HL-60/S4 treated with phorbol 12-myristate 13-acetate at 8.2 ng/mL for 4 days and 3 days (cell line): ENCODE measurements around the gene LILRB4.
"Not testable (repeated sequence)": the region's sequence is repeated elsewhere in the genome, so short reads cannot be mapped to it uniquely, and the experiment has no call there.

ENCODE experiments used
- in situ Hi-C: fragments of 300-500 bp; cut with MboI; formaldehyde crosslinking; loops from 2 replicates; pipeline ENCODE4 v1.15.0; 2022; ENCODE audit warnings: low sequenced_read_pairs

Gene LILRB4

DNA sequence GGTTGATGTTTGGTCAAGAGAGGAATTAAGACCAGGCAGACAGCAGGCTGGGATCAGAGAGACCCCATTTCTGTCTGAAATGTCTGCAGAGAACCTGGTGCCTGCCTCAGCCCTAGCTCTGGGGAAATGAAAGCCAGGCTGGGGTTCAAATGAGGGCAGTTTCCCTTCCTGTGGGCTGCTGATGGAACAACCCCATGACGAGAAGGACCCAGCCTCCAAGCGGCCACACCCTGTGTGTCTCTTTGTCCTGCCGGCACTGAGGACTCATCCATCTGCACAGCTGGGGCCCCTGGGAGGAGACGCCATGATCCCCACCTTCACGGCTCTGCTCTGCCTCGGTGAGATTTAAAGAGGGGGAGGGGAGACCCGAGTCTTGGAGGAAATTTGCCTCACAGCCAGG lies at the start of gene LILRB4:
LILRB4 (plus strand) TSS at position 256 of the 400 bp plus-strand sequence; CDS start at position 305, 49 bp downstream.
- in situ Hi-C loops = loop anchor here (25.0 kb wide), 1 partner anchor 175 kb away; no protein-coding TSS in a partner anchor

DNA sequence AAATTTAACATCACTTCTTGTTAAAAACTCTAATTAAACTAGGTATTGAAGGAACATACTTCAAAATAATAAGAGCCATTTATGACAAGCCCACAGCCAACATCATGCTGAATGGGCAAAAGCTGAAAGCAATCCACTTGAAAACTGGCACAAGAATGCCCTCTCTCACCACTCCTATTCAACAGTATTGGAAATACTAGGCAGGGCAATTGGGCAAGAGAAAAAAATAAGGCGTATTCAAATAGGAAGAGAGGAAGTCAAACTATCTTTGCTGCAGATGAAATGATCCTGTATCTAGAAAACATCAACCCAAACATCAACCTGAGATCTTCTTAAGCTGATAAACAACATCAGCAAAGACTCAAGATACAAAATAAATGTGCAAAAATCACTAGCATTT lies 48.1 kb upstream of the LILRB4 start:
- in situ Hi-C loops = no loop called here

DNA sequence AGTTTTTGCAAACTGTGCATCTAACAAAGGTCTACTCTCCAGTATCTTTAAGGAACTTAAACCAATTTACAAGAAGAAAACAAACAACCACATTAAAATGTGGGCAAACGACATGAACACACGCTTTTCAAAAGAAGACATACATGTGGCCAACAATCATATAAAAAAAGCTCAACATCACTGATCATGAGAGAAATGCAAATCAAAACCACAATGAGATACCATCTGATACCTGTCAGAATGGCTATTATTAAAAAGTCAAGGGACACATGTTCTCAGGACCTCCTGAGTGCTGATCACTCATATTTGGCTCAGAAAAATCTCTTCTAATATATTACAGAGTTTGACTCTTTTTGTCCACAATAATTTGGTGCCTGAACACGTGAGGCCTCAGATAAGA lies 46.7 kb upstream of the LILRB4 start:
- in situ Hi-C loops = no loop called here

DNA sequence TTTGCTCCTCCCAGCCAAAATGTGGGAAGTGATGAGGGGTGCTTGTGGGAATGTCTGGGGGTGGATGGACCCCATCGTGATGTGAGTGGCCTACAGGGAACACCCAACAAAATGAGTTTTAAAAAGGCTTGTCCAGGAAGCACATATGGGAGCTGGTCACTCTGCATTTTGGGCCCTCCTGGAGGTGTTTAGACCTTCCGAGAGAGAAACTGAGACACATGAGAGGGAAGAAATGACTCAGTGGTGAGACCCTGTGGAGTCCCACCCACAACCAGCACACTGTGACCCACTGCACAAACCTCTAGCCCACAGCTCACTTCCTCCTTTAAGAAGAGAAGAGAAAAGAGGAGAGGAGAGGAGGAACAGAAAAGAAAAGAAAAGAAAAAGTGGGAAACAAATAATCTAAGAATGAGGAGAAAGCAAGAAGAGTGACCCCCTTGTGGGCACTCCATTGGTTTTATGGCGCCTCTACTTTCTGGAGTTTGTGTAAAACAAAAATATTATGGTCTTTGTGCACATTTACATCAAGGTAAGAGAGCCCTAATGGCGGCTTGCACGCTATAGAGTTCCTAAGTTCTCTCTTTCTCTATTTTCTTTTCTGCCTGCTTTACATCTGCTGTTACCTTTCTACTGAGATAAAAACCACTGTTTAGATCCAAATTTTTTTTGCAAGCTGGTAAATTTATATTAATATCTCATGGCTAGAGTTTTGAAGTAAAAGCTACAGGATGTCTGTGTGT lies 45.8 kb upstream of the LILRB4 start:
- in situ Hi-C loops = no loop called here

DNA sequence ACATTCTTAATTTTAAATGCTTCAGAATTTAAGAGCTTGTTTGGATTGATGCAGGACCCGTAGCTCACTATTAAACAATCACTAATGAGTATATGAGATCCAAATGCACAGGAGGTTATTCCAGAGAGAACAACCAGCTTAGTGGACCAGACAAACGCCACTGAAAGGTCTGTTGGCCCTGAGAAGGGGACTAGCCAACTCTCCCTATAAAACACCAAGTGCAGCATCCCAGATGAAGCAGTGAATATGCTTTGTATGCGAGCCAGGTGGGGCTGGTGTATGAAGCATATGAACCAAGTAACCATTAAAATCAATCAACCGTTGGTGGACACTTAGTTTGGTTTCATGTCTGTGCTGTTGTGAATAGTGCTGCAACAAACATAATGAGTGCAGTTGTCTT lies 42.3 kb upstream of the LILRB4 start:
- in situ Hi-C loops = no loop called here

DNA sequence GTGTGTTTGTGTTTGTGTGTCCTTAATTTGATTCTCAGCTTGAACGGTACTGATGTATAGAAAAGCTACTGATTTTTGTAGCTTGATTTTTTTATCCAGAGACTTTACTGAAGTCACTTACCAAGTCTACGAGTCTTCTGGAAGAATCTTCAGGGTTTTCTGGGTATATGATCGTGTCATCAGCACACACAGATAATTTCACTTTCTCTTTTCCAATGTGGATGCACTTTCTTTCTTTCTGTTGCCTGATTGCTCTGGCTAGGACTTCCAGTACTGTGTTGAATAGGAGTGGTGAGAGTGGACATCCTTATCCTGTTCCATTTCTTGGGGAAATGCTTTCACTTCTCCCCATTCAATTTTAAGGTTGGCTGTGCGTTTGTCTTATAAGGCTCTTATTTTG lies 40.4 kb upstream of the LILRB4 start:
- in situ Hi-C loops = no loop called here

DNA sequence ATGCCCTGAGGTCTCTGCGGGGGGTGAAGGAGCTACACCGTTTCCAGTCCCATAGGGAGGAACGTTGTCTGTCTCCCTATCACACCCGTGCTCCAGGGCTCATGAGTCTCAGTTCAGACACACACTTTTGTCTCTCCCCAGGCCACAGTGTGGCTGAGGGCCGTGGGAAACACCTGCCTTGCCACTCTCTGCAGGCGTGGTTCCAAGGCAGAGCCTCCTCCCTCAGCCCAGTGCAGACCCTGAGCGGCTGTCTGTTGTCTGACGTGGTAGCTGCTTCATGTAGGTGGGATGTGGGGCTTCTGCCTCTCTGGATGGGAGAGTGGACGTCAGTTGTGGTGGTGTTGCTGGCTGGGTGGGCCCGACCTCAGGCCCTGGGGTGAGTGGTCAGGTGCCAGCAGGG lies 38.6 kb upstream of the LILRB4 start:
- in situ Hi-C loops = not testable (repeated sequence)

DNA sequence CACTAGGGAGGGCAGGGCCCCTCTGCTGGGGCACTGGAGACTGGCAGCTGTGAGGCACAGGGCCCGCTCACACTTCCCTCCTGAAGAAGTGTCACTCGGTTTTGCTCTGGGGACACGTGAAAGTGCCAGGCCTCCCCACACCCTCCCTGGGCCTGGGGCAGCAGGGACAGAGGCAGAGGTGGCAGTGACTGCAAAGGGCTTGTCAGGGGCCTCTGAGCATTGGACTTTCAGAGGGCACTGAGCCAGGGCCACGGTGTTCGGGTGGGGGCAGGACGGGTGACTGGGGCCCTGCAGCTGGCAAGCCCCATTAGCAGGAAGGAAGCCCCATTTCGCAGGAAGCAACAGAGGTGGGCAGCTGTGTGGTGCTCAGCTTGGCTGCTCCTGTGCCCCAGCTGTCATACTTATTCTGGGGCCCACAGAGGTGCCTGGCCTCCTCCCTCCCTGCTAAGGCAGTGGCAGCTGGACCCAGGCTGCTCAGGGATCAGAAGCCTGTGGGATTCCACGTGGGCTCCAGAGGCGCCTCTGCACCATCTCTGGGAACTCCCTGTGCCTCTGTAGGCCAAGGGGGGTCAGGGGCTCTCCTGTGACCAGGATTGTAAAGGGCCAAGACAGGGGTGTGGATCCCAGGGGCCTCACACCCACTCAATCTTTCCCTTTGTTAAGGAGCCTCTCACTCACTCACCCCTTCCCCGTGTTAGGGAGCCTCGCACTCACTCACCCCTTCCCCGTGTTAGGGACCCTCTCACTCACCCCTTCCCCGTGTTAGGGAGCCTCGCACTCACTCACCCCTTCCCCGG lies 37.7 kb upstream of the LILRB4 start:
- in situ Hi-C loops = not testable (repeated sequence)

DNA sequence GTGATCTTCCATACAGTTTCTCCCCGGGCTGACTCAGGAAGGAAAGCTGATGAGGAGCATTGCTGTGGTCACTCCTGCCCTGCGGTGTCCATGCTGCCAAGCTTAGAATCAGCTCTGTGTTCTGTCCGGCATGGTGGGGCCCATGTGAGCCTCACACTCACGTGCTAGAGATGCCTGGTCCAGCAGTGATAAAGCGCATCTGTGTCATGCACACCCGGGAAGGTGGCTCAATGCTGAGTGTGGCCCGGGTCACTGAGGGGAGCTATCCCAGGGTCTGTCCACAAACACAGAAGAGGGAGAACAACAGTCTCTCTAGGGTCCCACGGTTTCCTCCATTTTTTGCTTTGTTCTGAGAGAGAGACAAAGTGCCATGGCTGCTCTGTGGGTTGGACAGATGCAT lies 36.0 kb upstream of the LILRB4 start:
- in situ Hi-C loops = no loop called here

DNA sequence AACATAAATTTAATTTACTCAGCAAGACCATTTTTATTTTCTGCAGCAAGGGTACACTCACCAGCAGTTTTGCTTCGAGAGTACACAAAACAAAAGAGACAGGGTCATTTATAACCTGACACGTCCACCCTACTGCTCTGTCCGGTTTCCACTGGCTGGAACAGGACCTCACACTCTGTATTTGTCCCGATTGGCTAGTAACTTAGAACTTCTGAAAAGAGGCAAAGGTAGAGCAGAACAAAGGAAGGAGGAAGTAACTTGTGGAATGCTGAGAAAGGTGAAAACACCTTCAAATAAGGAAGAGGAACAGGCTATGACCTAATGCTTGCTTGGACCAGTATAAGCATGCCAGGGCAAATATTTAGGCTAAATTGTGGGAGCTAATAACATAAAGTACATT lies 34.9 kb upstream of the LILRB4 start:
- in situ Hi-C loops = not testable (repeated sequence)

DNA sequence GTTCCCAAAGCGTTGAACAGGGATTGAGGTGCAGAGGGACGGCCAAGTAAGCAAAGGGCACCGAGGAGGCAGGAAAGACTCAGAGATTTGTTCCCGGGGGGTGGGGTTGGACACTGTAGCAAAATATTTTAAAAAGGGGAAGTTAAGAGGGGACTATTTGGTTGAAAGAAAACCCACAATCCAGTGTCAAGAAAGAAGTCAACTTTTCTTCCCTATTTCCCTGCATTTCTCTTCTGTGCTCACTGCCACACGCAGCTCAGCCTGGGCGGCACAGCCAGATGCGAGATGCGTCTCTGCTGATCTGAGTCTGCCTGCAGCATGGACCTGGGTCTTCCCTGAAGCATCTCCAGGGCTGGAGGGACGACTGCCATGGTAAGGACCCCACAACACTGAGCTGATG lies 32.5 kb upstream of the LILRB4 start, which contains the start of gene LILRB1:
LILRB1 (plus strand) TSS at position 223 of the 400 bp plus-strand sequence. CDS start 590 bp downstream, outside the sequence.
- in situ Hi-C loops = not testable (repeated sequence)

DNA sequence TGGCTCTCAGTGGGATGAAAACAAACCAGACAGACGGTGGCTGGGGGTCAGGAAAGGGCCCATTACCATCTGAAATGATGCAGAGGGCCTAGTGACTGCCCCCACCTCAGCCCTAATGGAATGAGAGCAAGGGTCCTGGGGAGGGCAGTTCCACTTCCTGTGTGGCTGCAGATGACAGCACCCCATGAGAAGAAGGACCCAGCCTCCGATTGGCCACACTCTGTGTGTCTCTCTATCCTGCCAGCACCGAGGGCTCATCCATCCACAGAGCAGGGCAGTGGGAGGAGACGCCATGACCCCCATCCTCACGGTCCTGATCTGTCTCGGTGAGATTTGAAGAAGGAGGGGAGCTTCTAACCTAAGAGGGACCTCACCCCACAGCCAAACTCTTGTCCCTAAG lies 32.0 kb upstream of the LILRB4 start:
- in situ Hi-C loops = no loop called here

DNA sequence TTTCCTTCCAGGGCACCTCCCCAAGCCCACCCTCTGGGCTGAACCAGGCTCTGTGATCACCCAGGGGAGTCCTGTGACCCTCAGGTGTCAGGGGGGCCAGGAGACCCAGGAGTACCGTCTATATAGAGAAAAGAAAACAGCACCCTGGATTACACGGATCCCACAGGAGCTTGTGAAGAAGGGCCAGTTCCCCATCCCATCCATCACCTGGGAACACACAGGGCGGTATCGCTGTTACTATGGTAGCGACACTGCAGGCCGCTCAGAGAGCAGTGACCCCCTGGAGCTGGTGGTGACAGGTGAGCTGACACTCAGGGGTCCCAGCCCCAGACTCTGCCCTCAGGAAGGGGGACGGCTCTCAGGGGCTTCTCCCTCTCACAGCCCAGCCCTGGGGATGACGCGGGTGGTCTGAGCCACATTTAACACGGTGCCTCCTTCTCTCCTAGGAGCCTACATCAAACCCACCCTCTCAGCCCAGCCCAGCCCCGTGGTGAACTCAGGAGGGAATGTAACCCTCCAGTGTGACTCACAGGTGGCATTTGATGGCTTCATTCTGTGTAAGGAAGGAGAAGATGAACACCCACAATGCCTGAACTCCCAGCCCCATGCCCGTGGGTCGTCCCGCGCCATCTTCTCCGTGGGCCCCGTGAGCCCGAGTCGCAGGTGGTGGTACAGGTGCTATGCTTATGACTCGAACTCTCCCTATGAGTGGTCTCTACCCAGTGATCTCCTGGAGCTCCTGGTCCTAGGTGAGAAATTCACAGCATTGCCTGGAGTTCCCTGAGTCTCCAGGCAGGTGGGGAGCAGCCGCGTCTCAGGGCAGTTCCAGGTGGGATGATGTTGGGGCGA lies 31.1 kb upstream of the LILRB4 start:
- in situ Hi-C loops = not testable (repeated sequence)

DNA sequence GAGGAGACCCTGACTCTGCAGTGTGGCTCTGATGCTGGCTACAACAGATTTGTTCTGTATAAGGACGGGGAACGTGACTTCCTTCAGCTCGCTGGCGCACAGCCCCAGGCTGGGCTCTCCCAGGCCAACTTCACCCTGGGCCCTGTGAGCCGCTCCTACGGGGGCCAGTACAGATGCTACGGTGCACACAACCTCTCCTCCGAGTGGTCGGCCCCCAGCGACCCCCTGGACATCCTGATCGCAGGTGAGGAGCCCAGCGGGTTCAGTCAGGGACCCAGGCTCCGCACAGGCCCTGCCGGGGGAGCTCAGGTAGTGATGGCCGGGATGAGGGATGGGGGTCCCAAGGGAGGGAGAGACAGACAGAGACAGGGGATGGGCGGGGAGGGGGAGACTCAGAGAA lies 30.3 kb upstream of the LILRB4 start:
- in situ Hi-C loops = not testable (repeated sequence)

DNA sequence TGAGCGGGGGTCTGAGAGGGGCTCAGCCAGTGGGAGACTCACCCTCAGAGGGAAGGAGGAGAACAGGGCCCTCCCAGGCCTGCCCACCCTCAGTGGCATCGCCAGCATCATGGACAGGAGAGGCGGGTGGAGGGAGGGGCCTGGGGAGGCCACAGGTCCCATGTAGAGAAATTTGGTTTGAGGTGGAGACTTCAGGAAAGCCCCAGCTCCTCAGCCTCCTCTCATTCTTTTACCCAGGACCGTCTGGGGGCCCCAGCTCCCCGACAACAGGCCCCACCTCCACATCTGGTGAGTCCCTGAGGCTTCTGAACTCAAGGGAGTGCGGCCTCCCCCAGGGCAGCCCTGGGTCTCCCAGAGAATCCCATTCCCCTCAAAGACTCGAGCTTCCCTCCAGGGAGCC lies 29.4 kb upstream of the LILRB4 start:
- in situ Hi-C loops = no loop called here

DNA sequence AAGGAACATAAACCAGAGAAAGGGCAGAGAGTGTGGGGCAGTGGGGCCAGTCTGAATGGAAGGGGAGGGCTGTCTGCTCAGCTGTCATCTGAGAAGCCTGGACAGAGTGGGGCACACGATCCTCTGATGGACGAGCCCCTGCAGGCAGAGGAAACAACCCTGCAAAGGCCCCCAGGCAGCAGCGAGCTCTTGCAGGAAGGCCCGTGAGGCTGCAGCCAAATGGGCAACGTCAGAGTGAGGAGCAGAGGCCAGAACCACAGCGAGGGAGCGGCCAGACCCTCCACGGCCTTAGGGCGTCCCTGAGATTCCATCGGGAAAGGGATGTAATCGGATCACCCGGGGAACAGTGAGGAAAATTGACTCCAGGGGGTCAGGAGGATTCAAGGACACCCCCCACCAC lies 26.7 kb upstream of the LILRB4 start:
- in situ Hi-C loops = not testable (repeated sequence)

DNA sequence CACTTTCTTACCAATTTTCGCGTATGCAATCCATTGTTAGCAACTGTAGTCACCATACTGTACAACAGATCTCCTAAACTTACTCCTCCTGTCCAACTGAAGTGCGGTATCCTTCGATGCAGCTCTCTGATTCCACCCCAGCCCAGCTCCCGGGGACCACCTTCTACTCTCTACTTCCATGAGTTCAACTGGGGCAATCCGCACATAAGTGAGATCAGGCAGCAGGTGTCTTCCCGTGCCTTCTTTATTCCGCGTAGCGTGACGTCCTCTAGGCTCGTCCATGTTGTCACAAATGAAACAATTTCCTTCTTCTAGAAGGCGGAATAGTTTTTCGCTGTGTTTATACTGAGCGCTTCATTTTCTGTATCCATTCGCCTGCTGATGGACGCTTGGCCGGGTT lies 24.1 kb upstream of the LILRB4 start:
- in situ Hi-C loops = no loop called here

DNA sequence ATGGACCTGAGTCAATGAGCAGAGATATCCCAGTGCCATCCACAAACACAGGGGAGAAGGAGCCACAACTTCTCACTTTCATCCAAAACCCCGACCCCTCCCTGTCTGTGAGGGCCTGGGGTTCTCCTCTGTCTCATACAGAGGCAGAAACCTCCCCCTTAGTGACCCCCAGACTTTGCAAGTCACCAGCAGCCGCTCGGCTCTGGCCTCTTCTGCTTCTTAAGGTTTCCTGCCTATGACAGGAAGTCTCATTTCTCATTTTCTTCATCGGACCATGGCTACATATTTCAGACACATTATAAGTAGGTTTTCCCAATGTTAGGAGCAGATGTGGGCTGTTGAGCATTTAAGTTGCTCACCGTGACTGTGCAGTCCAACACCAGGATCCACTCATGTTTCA lies 19.8 kb upstream of the LILRB4 start:
- in situ Hi-C loops = not testable (repeated sequence)

DNA sequence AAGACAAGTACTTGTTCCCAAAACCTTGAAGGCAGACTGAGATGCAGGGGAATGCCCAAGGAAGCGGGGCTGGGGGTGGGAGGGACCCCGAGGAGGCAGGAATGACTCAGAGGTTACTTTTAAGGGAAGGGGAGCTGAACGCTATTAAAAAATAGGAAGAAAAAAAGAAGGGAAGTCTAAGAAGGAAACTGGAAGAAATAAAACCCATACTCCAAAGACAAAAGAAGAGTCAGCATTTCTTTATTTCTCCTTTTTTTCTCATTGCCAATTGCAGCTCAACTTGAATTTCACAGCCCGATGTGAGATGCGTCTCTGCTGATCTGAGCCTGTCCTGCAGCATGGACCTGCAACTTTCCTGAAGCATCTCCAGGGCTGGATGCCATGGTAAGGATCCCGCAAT lies 19.2 kb upstream of the LILRB4 start:
- in situ Hi-C loops = not testable (repeated sequence)

DNA sequence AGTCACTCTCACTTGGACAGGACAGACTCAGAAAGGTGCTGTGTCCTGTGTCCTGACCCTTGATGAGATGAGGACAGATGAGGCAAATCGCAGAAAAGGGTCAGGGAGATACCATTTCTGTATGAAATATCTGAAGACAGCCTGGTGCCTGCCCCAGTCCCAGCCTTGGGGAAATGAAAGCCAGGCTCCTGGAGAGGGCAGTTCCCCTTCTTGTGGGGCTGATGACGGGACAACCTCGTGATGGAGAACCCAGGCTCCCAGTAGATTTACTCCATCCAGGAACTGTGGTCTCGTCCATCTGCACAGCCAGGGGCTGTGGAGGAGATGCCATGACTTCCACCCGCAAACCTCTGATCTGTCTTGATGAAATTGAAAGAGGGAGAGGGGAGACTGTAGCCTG lies 18.7 kb upstream of the LILRB4 start:
- in situ Hi-C loops = no loop called here

DNA sequence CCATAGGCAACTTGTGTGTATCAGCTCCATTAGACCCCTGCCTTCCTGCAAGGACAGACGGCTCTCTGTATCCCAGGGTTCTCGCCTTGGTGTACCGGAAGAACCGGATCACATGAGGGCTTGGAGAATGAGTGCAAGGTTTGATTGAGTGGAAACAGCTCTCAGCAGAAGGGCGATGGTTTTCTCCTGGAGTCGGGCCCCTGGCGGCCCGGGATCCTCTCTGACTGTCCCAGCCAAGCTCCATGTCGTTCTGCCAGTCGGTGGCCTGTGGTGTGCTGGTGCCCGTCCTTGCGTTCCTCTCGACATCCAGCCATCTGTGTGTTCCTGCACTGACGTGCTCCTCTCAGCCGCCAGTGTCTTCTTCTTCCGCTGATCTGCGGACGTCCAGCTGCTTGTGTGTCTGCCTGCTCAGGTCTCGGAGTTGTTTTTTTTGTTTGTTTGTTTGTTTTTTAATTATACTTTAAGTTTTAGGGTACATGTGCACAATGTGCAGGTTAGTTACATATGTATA lies 16.4 kb upstream of the LILRB4 start:
- in situ Hi-C loops = no loop called here
